ENCODE measurements around the gene CD44.

CD44 gene

DNA sequence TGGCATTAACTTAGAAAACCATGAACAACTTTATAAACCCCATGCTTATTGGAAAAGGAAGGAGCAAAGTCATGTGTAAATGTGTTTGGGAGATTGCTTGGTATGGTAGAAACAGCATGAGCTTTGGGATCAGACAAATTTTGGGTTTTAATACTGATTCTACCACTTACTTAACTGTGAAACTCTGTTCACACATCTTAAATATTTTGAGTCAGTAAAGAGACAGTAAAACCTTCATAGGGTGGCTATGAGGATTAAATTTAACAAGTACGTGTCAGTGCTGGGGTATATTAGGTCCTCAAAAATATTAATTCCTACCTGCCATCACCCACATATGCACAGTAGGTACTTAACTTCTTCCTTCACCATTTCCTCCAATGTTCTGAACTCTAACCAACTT is 96.5 kb downstream of the CD44 start:
- Histone ChIP-seq H3F3A (ENCODE audit: control insufficient read depth, insufficient read depth) (no peaks in the 10 kb centered on the region), H3K27me3 (ENCODE audit: control insufficient read depth, low read length) (peaks cover 12% of the 10 kb centered on the region), H3K36me3 (ENCODE audit: control insufficient read depth, low read length) (no peaks in the 10 kb centered on the region), H3K79me2 (ENCODE audit: control insufficient read depth, low read length) (no peaks in the 10 kb centered on the region), H3K4me1 (ENCODE audit: control insufficient read depth, low read length) (0 out of 2 replicates have a peak, but pooled peaks cover 4% of the 10 kb centered on the region), H4K20me1 (ENCODE audit: control insufficient read depth, insufficient read depth, low read depth, low read length) (no peaks in the 10 kb centered on the region), H3K9me3 (ENCODE audit: control insufficient read depth, insufficient read depth, low read length) (no peaks in the 10 kb centered on the region), H3K9me2 (replicated peaks; ENCODE audit: control insufficient read depth, low read length) (no peaks in the 10 kb centered on the region), H3K27ac (ENCODE audit: low read depth, low read length) (no peak overlapping the region), H3K4me2 (ENCODE audit: low read length) (no peak overlapping the region), H3K4me3 (ENCODE audit: low read length) (no peak overlapping the region)
- TF ChIP-seq EZH2phosphoT487 (IDR thresholded peaks at IDR 0.05; ENCODE audit: borderline replicate concordance, low read length), result no peak
- TF ChIP-seq, protein P1, sequence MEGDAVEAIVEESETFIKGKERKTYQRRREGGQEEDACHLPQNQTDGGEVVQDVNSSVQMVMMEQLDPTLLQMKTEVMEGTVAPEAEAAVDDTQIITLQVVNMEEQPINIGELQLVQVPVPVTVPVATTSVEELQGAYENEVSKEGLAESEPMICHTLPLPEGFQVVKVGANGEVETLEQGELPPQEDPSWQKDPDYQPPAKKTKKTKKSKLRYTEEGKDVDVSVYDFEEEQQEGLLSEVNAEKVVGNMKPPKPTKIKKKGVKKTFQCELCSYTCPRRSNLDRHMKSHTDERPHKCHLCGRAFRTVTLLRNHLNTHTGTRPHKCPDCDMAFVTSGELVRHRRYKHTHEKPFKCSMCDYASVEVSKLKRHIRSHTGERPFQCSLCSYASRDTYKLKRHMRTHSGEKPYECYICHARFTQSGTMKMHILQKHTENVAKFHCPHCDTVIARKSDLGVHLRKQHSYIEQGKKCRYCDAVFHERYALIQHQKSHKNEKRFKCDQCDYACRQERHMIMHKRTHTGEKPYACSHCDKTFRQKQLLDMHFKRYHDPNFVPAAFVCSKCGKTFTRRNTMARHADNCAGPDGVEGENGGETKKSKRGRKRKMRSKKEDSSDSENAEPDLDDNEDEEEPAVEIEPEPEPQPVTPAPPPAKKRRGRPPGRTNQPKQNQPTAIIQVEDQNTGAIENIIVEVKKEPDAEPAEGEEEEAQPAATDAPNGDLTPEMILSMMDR (IDR thresholded peaks at IDR 0.05; ENCODE audit: low read depth, low read length, poor library complexity, severe bottlenecking), result no peak

GRCh38 chr11:35235936-35236666 is 97.1 kb downstream of the CD44 start:
- no peaks in the 10 kb centered on the region for H4K20me1 ChIP-seq (ENCODE audit: control insufficient read depth, insufficient read depth, low read depth, low read length)
- H3K4me1 ChIP-seq (ENCODE audit: control insufficient read depth, low read length), result 0 out of 2 replicates have a peak, but pooled peaks cover 4% of the 10 kb centered on the region
- H3K27ac ChIP-seq (ENCODE audit: low read depth, low read length), result no peak overlapping the region
- no peaks in the 10 kb centered on the region for H3K36me3 ChIP-seq (ENCODE audit: control insufficient read depth, low read length)
- H3K9me2 ChIP-seq (replicated peaks; ENCODE audit: control insufficient read depth, low read length), result no peaks in the 10 kb centered on the region
- no peaks in the 10 kb centered on the region for H3F3A ChIP-seq (ENCODE audit: control insufficient read depth, insufficient read depth)
- H3K79me2 ChIP-seq (ENCODE audit: control insufficient read depth, low read length), result no peaks in the 10 kb centered on the region
- H3K9me3 ChIP-seq (ENCODE audit: control insufficient read depth, insufficient read depth, low read length), result no peaks in the 10 kb centered on the region
- peaks cover 12% of the 10 kb centered on the region for H3K27me3 ChIP-seq (ENCODE audit: control insufficient read depth, low read length)
- no peak overlapping the region for H3K4me2 ChIP-seq (ENCODE audit: low read length)
- H3K4me3 ChIP-seq (ENCODE audit: low read length), result no peak overlapping the region
- no peak for TF ChIP-seq EZH2phosphoT487 (IDR thresholded peaks at IDR 0.05; ENCODE audit: borderline replicate concordance, low read length)
- TF ChIP-seq, protein P1 (IDR thresholded peaks at IDR 0.05; ENCODE audit: low read depth, low read length, poor library complexity, severe bottlenecking), result no peak

- Histone ChIP-seq H3K4me2 (ENCODE audit: low read length) (no peak overlapping the region), H3K36me3 (ENCODE audit: control insufficient read depth, low read length) (no peaks in the 10 kb centered on the region), H3K79me2 (ENCODE audit: control insufficient read depth, low read length) (no peaks in the 10 kb centered on the region), H3K27me3 (ENCODE audit: control insufficient read depth, low read length) (peaks cover 12% of the 10 kb centered on the region), H3K27ac (ENCODE audit: low read depth, low read length) (no peak overlapping the region), H3K9me3 (ENCODE audit: control insufficient read depth, insufficient read depth, low read length) (no peaks in the 10 kb centered on the region), H3K4me1 (ENCODE audit: control insufficient read depth, low read length) (0 out of 2 replicates have a peak, but pooled peaks cover 4% of the 10 kb centered on the region), H3K4me3 (ENCODE audit: low read length) (no peak overlapping the region), H3K9me2 (replicated peaks; ENCODE audit: control insufficient read depth, low read length) (no peaks in the 10 kb centered on the region), H4K20me1 (ENCODE audit: control insufficient read depth, insufficient read depth, low read depth, low read length) (no peaks in the 10 kb centered on the region), H3F3A (ENCODE audit: control insufficient read depth, insufficient read depth) (no peaks in the 10 kb centered on the region)
- TF ChIP-seq, protein P1 (IDR thresholded peaks at IDR 0.05; ENCODE audit: low read depth, low read length, poor library complexity, severe bottlenecking), result no peak
- no peak for TF ChIP-seq EZH2phosphoT487 (IDR thresholded peaks at IDR 0.05; ENCODE audit: borderline replicate concordance, low read length)
Observed at GRCh38 chr11:35236667-35237003, 97.7 kb downstream of the CD44 start.
